T-cell (primary cell): ENCODE results near the gene KIF12. TPM values are rescaled to one million over a fixed set of nuclear protein-coding genes. Genes with fewer than 3 reads are reported as not detected.

ENCODE experiments used
- ATAC-seq, 4 experiments: fragments of 200-7000 bp in 3 of 4; fragments of 150-1000 bp in 1 of 4; cut with Tn5 transposase; replicated peaks in 1 of 4; 1 replicate in 3 of 4; 2 replicates in 1 of 4; pipeline ENCODE4 v1.10.0; 2021; ENCODE audit warnings: moderate library complexity in 3 of 4, mild to moderate bottlenecking in 2 of 4, moderate number of reproducible peaks in 1 of 4
- CTCF ChIA-PET, 2 donors: fragments of 300-600 bp; sonication (Branson Sonifier 250); formaldehyde crosslinking; loops; one replicate each; lab custom pipeline; 2022; ENCODE audit warnings: antibody characterized with exemption in 2 of 2; lab: Charles Lee
- POLR2A ChIA-PET, 2 donors: fragments of 300-600 bp; sonication (Branson Sonifier 250); formaldehyde crosslinking; loops; one replicate each; lab custom pipeline; 2022; ENCODE audit warnings: antibody characterized with exemption in 2 of 2; lab: Charles Lee
- DNase-seq, 35 experiments: peaks; one replicate each; pipeline versions ENCODE4 v3.0.0 to v3.0.0-alpha.2; 2013 to 2023
- H3K27ac ChIP-seq: one replicate; pipeline ENCODE4 v1.5.1; 2013; ENCODE audit warnings: low read length
- H3K27me3 ChIP-seq, 2 experiments: replicated peaks in 1 of 2; 1 replicate in 1 of 2; 2 replicates in 1 of 2; pipeline versions ENCODE4 v1.6.1 to v1.7.0; 2013; ENCODE audit warnings: low read length in 1 of 2, mixed read lengths in 1 of 2; ENCODE audit not compliant: control insufficient read depth in 2 of 2, insufficient read depth in 2 of 2; ENCODE audit errors: extremely low read depth in 1 of 2
- H3K36me3 ChIP-seq, 2 donors: 1 replicate in 1 of 2; 2 replicates in 1 of 2; pipeline versions ENCODE4 v1.6.1 to v1.7.0; 2013; ENCODE audit warnings: low read length in 1 of 2; ENCODE audit not compliant: control insufficient read depth in 2 of 2, insufficient read depth in 1 of 2; ENCODE audit errors: extremely low read depth in 1 of 2
- H3K4me1 ChIP-seq, 2 experiments: 1 replicate in 1 of 2; 2 replicates in 1 of 2; pipeline versions ENCODE4 v1.6.1 to v1.7.0; 2013; ENCODE audit warnings: low read length in 2 of 2, mixed read lengths in 1 of 2; ENCODE audit not compliant: insufficient read depth in 2 of 2, control insufficient read depth in 1 of 2; ENCODE audit errors: extremely low read depth in 1 of 2
- H3K4me3 ChIP-seq, 2 donors: 1 replicate in 1 of 2; 2 replicates in 1 of 2; pipeline versions ENCODE4 v1.5.1 to v1.7.0; 2013; ENCODE audit warnings: mild to moderate bottlenecking in 2 of 2, low read length in 1 of 2, moderate library complexity in 1 of 2; ENCODE audit not compliant: control insufficient read depth in 1 of 2; ENCODE audit errors: extremely low read depth in 1 of 2
- H3K9me3 ChIP-seq: 2 replicates; pipeline ENCODE4 v1.7.0; 2013
- H3K27ac Mint-ChIP-seq, 2 donors: one replicate each; pipeline ENCODE4 v1.8.0; 2020 to 2021; ENCODE audit warnings: mild to moderate bottlenecking in 2 of 2, mixed read lengths in 2 of 2
- H3K27me3 Mint-ChIP-seq, 2 donors: one replicate each; pipeline ENCODE4 v1.8.0; 2021 to 2022; ENCODE audit warnings: mixed read lengths in 2 of 2
- H3K36me3 Mint-ChIP-seq: one replicate; pipeline ENCODE4 v1.8.0; 2021; ENCODE audit warnings: mixed read lengths
- H3K4me1 Mint-ChIP-seq, 3 donors: one replicate each; pipeline ENCODE4 v1.8.0; 2020 to 2022; ENCODE audit warnings: mixed read lengths in 3 of 3, mild to moderate bottlenecking in 1 of 3
- H3K4me3 Mint-ChIP-seq, 3 donors: one replicate each; pipeline ENCODE4 v1.8.0; 2020 to 2022; ENCODE audit warnings: mild to moderate bottlenecking in 3 of 3, mixed read lengths in 3 of 3, moderate library complexity in 3 of 3
- H3K9me3 Mint-ChIP-seq, 3 donors: one replicate each; pipeline ENCODE4 v1.8.0; 2020 to 2022; ENCODE audit warnings: mixed read lengths in 3 of 3
- WGBS: methylation state at CpG from one replicate; pipeline ENCODE4 v1.1.5; 2013; ENCODE audit warnings: missing lambda C conversion rate; ENCODE audit not compliant: insufficient coverage; 5-methylcytosine and 5-hydroxymethylcytosine counted together
- total RNA-seq, 35 experiments: library from RNA in 6 of 35; stranded (reverse) in 6 of 35; fragments of 120-200 nt in 1 of 35; gene quantifications; one replicate each; pipeline versions ENCODE4 v1.2.1 to v1.2.4 and lab custom pipeline; 2013 to 2026

KIF12 gene
- total RNA-seq, 5 donors from 2014 or later (not counting 1 experiment from before 2014, with no cell fraction given), result 0.10 TPM; not detected in 4

GRCh38 chr9:114124666-114125475 is 25.8 kb upstream of the KIF12 start:
- Mint-ChIP-seq H3K36me3 (no peaks in the 10 kb centered on the region), H3K27me3 (peaks cover 15 to 25% of the 10 kb centered on the region in 2 donors), H3K27ac (no peak overlapping the region), H3K4me1 (no peaks in the 10 kb centered on the region), H3K9me3 (peaks cover 0 to 11% (median 5%) of the 10 kb centered on the region in 3 donors), H3K4me3 (no peak overlapping the region)
- POLR2A ChIA-PET, result no interaction called here
- no peaks in the 10 kb centered on the region for H3K9me3 ChIP-seq
- DNase-seq (no peak), ATAC-seq (no peak)
- H3K36me3 ChIP-seq, result no peaks in the 10 kb centered on the region
- 85% methylated on average over 7 of the region's 13 CpGs for WGBS
- CTCF ChIA-PET, result interaction anchor here in 1 of 2 donors (0.9 kb wide), 1 partner anchor 41 kb away, joined by 4 read pairs; no protein-coding TSS in a partner anchor
- no peak overlapping the region for H3K27ac ChIP-seq
- no peak overlapping the region for H3K4me3 ChIP-seq
- H3K4me1 ChIP-seq, result no peaks in the 10 kb centered on the region
- peaks cover 0 to 27% of the 10 kb centered on the region in 2 experiments for H3K27me3 ChIP-seq

GRCh38 chr9:114124138-114124537 is 25.0 kb upstream of the KIF12 start:
- POLR2A ChIA-PET, result no interaction called here
- Histone ChIP-seq H3K27me3 (peaks cover 0 to 31% of the 10 kb centered on the region in 2 experiments), H3K4me1 (no peaks in the 10 kb centered on the region), H3K36me3 (no peaks in the 10 kb centered on the region), H3K9me3 (no peaks in the 10 kb centered on the region), H3K4me3 (no peak overlapping the region), H3K27ac (no peak overlapping the region)
- no peaks in the 10 kb centered on the region for H3K4me1 Mint-ChIP-seq
- WGBS, result 60% methylated on average over 1 of the region's 1 CpG
- ATAC-seq (no peak), DNase-seq (no peak)
- H3K9me3 Mint-ChIP-seq, result peaks cover 0 to 11% (median 5%) of the 10 kb centered on the region in 3 donors
- no peak overlapping the region for H3K4me3 Mint-ChIP-seq
- H3K27me3 Mint-ChIP-seq, result peaks cover 15 to 24% of the 10 kb centered on the region in 2 donors
- CTCF ChIA-PET, result no interaction called here
- H3K27ac Mint-ChIP-seq, result no peak overlapping the region
- no peaks in the 10 kb centered on the region for H3K36me3 Mint-ChIP-seq

DNA sequence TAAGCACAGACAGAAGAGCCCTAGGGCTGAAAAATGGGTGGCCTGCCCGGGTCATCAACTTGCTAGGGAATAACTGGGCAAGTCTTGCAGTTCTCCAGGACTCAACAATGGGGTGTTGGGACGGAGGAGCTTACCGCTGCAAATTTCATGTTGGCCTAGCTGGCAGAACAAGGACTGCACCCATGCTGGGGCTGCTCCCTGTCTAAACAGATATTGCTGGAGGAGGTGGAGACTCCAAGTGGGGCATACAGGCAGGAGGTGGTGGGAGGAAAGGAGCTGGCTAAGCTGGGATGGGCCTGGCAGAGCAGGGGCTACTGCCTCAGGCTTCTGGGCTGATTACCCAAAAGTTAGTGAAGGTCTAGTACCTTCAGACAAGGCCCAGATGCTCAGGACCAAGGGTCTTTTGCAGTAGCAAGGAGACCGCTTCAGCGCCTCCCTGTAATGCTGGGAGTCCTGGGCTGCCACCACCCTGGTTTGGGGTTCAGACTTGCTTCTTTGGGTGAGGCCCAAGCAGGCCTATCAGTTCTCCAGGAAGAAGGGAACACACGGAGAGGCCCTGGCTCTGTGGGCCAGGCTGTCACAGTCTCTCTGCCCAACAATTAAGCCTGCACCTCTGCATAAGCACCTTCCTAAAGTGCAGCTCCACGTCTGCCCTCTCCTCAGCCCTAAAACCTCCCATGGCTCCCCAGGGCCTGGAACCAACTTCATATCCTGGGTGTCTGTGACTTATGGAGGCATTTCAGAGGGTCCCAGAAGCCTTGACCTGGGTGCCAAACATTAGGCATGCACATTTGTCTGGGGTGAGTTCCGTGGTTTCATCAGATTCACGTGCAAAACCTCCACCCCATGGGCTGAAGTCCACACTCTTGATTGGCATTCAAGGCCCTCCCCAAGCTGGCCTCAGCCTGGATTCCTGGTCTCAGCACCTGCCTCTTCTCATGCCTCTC is 24.2 kb upstream of the KIF12 start:
- POLR2A ChIA-PET, result interaction anchor here in 1 of 2 donors (0.6 kb wide), 1 partner anchor 222 kb away, joined by 9 read pairs; no protein-coding TSS in a partner anchor
- Mint-ChIP-seq H3K4me1 (no peaks in the 10 kb centered on the region), H3K27me3 (peaks cover 12 to 21% of the 10 kb centered on the region in 2 donors), H3K36me3 (no peaks in the 10 kb centered on the region), H3K9me3 (peaks cover 0 to 11% (median 4%) of the 10 kb centered on the region in 3 donors), H3K4me3 (no peak overlapping the region), H3K27ac (no peak overlapping the region)
- ATAC-seq (no peak), DNase-seq (no peak)
- no peaks in the 10 kb centered on the region for H3K9me3 ChIP-seq
- H3K4me1 ChIP-seq, result no peaks in the 10 kb centered on the region
- H3K4me3 ChIP-seq, result no peak overlapping the region
- CTCF ChIA-PET, result no interaction called here
- WGBS, result 82% methylated on average over 8 of the region's 9 CpGs
- H3K27ac ChIP-seq, result no peak overlapping the region
- H3K36me3 ChIP-seq, result no peaks in the 10 kb centered on the region
- peaks cover 0 to 27% of the 10 kb centered on the region in 2 experiments for H3K27me3 ChIP-seq

DNA sequence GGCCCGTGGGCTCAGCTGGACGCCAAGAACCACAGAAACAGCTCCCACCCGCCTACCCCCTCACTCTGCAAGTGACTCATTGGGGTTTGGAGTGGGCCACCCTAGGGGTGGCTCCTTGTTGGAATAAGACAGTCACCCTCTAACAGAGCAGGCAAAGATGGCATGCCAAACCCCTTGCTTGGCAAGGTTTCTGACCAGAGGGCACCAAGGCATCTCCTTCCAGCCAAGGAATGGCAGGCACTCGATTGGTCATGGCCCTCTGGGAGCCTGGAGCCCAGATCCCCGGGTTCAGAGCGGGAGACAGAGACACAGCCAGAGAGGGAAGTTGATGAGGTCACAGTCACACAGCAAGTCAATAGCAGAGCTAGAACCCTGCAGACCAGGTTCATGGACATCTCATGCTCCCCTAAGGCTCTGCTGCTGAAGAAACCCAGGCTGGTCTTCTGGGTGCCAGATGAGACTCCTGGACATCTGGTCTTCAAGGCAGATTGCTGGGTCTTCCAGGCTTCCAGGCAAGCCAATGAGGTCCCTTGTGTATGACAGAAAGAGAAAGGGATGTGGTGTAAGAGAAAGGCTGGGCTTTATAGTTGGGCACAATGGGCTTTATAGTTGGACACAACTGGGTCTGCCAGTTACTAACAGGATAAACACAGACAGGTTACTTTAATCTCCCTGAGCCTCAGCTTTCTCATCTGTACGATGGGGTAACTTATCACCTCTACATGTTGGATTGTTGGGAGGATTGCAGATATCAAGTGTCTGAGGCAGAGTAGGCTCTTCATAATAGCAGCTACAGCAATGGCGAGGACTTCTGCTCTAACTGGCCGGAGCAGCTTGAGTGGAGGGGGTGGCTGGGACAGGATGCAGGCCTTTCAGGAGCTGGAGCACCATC is 23.3 kb upstream of the KIF12 start:
- Mint-ChIP-seq H3K36me3 (no peaks in the 10 kb centered on the region), H3K9me3 (peaks cover 0 to 3% (median 0%) of the 10 kb centered on the region in 3 donors), H3K27ac (no peak overlapping the region), H3K4me3 (no peak overlapping the region), H3K4me1 (no peaks in the 10 kb centered on the region), H3K27me3 (peaks cover 12 to 27% of the 10 kb centered on the region in 2 donors)
- ChIA-PET POLR2A (interaction anchor here in 1 of 2 donors (0.6 kb wide), 1 partner anchor 13 kb away, joined by 4 read pairs; no protein-coding TSS in a partner anchor), CTCF (no interaction called here)
- no peaks in the 10 kb centered on the region for H3K36me3 ChIP-seq
- 71% methylated on average over 4 of the region's 9 CpGs for WGBS
- H3K27ac ChIP-seq, result no peak overlapping the region
- peaks cover under 1 to 33% of the 10 kb centered on the region in 2 experiments for H3K27me3 ChIP-seq
- H3K9me3 ChIP-seq, result no peaks in the 10 kb centered on the region
- DNase-seq (no peak), ATAC-seq (no peak)
- no peaks in the 10 kb centered on the region for H3K4me1 ChIP-seq
- H3K4me3 ChIP-seq, result no peak overlapping the region

DNA sequence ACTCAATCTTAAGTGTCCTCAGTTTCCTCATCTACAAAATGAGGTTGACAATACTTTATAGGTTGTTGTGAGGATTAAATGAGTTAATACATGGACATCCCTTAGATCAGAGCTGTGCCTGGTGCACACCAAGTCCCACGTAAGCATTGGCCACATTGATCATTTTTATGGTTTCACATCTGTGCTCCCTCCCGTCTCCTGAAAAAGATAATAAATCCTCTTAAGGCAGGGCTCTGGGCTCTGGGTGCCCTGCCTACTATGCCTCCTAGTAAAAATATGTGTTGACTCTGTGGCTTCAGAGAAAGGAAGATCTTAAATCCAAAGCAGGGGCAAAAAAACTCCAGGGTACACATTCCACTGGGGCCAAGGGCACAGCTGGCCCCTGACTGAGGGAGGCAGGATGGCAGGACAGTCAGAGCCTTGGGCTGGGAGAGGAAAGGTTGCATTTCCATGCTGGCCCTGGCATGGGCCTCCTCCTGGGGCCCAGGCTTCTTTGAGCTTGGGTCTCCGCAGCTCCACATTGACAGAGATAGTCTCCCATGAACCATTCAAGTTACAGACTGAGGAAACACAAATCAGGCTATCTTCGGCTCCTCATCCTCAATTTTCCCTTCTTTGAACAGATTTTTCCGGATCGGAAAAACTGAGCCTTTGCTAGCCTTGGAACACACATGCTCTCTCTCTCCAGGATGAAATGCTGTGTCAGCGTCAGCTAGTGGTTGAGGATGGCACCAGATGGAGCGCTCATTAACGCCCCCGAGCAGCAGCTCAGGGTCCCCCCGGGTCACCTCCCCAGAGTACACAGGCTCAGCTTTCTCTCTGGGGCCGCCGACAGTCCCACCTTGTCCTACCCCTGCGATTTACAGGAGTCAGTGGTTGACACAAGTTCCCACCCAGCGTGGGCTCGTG is 22.4 kb upstream of the KIF12 start:
- Histone ChIP-seq H3K27ac (no peak overlapping the region), H3K9me3 (no peaks in the 10 kb centered on the region), H3K4me3 (no peak overlapping the region), H3K27me3 (peaks cover 2 to 28% of the 10 kb centered on the region in 2 experiments), H3K36me3 (no peaks in the 10 kb centered on the region), H3K4me1 (no peaks in the 10 kb centered on the region)
- Mint-ChIP-seq H3K9me3 (no peaks in the 10 kb centered on the region), H3K27ac (no peak overlapping the region), H3K27me3 (peaks cover 13 to 30% of the 10 kb centered on the region in 2 donors), H3K4me3 (no peak overlapping the region), H3K4me1 (no peaks in the 10 kb centered on the region), H3K36me3 (no peaks in the 10 kb centered on the region)
- ChIA-PET CTCF (no interaction called here), POLR2A (interaction anchor here in 1 of 2 donors (0.6 kb wide), 1 partner anchor 12 kb away, joined by 4 read pairs; no protein-coding TSS in a partner anchor)
- DNase-seq (no peak), ATAC-seq (no peak)
- 90% methylated on average over 13 of the region's 16 CpGs for WGBS
